Ovary (tissue), 9 donors: ENCODE data around the gene RPL10. TPM values are rescaled to one million over a fixed set of nuclear protein-coding genes. Genes with fewer than 3 reads are reported as not detected.

Experiments used
- DNase-seq, 5 donors: peaks; one replicate each; pipeline ENCODE4 v3.0.0-alpha.2; 2019 to 2020
- H3K27ac ChIP-seq, 2 donors: fragments of 200-600 bp; one replicate each; pipeline versions ENCODE4 v1.5.1 to v1.8.0; 2019 to 2022
- H3K27me3 ChIP-seq: fragments of 200-600 bp; one replicate; pipeline ENCODE4 v1.8.0; 2022
- H3K36me3 ChIP-seq: fragments of 200-600 bp; sonication (generic); one replicate; pipeline ENCODE4 v1.5.1; 2019
- H3K4me1 ChIP-seq: one replicate; pipeline ENCODE4 v1.8.1; 2013; ENCODE audit warnings: mild to moderate bottlenecking, moderate library complexity; ENCODE audit not compliant: insufficient read depth
- H3K4me3 ChIP-seq: fragments of 200-600 bp; sonication (generic); one replicate; pipeline ENCODE4 v1.5.1; 2017
- H3K9me3 ChIP-seq, 2 donors: fragments of 200-600 bp in 1 of 2; sonication (generic) in 1 of 2; one replicate each; pipeline versions ENCODE4 v1.5.1 to v1.8.1; 2013 to 2019; ENCODE audit warnings: mild to moderate bottlenecking in 1 of 2, moderate library complexity in 1 of 2
- CTCF ChIP-seq, 3 donors: fragments of 450-650 bp in 2 of 3; fragments of 200-600 bp in 1 of 3; IDR thresholded peaks; one replicate each; pipeline versions ENCODE4 v1.5.1 to v1.8.0; 2016 to 2022; ENCODE audit warnings: antibody characterized with exemption in 3 of 3, mild to moderate bottlenecking in 1 of 3
- EP300 ChIP-seq: sonication (generic); formaldehyde crosslinking; IDR thresholded peaks from one replicate; pipeline ENCODE4 v1.6.1; 2017; ENCODE audit warnings: antibody characterized with exemption
- POLR2A ChIP-seq: fragments of 450-650 bp; IDR thresholded peaks from one replicate; pipeline ENCODE4 v1.6.1; 2017; ENCODE audit warnings: antibody characterized with exemption, mild to moderate bottlenecking, moderate library complexity
- WGBS, 3 donors: extraction: QIAGEN DNeasy Blood & Tissue Kit in 1 of 3; methylation state at CpG; one replicate each; pipeline versions ENCODE4 v1.1.5 to v1.1.7; 2013 to 2017; 5-methylcytosine and 5-hydroxymethylcytosine counted together
- intact Hi-C, 4 donors: fragments of 100-400 bp; cut with DNase I; formaldehyde crosslinking; loops; one replicate each; pipeline versions ENCODE4 v1.11.0 to v1.15.1; 2022 to 2023
- polyA plus RNA-seq, 2 donors: library from polyadenylated mRNA; stranded (reverse); fragments of 200-250 nt in 1 of 2; fragments of 350-450 nt in 1 of 2; fragmentation: Illumina TruSeq in 1 of 2; extraction: RNeasy Lipid Tissue Mini Kit (QIAGEN cat#74804) in 1 of 2; gene quantifications; one replicate each; pipeline ENCODE4 v1.2.3, GENCODE V29; 2013 to 2014
- total RNA-seq, 7 donors: library from RNA; depleted of rRNA in 2 of 7; stranded (reverse); fragments of >200 nt in 2 of 7; fragmentation: NEBNext Ultra II Directional in 3 of 7; extraction: Animal tissue kit (Norgen Biotek cat#: 25700) in 3 of 7; gene quantifications; one replicate each; pipeline versions ENCODE4 v1.1.0 to v1.2.4, GENCODE V29; 2016 to 2023
- donor health status: DM: no; HTN: no; CAD: no; lungs with moderate emphysema.
- donor health status: DM: no; HTN: no; CAD: no.
- donor health status: Bipolar disorder and iron deficiency.
- donor health status: DM: yes; HTN: yes; CAD: no.
- donor health status: DM: no; HTN: no; CAD: no.
- donor health status: DM: yes; HTN: yes; CAD: no.

The RPL10 gene
- total and polyA plus RNA-seq, 9 donors: 4,233 to 12,949 (median 7,126) TPM

DNA sequence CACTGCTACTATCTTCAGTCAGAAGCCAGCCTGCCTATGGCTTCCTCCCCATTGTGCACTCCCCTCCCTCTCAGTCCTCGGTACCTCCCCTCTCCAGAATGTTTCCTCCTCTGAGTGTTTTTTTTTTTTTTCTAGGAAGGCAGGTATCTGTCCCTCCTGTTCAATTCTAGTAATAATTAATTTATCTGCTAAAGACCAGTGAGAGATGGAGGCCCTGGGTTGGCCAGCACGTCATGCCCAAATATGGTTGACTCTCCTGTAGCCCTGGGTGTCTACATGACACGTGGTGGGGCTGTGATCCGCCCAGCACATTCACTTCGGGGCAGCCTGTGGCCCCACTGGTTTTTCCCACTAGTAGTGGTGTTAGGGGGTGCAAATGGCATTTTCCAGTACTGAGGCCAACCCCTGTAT lies 25.6 kb upstream of the RPL10 start:
- DNase-seq: no peak
- Histone ChIP-seq H3K4me3 (peak overlapping the region; percentile 55), H3K36me3 (no peaks in the 10 kb centered on the region), H3K27me3 (no peaks in the 10 kb centered on the region), H3K27ac (peak overlapping the region in 1 of 2 donors; percentile 6), H3K9me3 (no peaks in the 10 kb centered on the region), H3K4me1 (peaks cover 7% of the 10 kb centered on the region)
- 36 to 47% (median 43%) methylated on average over 5 of the region's 5 CpGs for WGBS, 3 donors
- intact Hi-C loops: no loop called here
- TF ChIP-seq EP300 (no peak), CTCF (IDR thresholded peaks at IDR 0.05) (no peak)

- TF ChIP-seq POLR2A (no peak), CTCF (IDR thresholded peaks at IDR 0.05) (peak; percentile 21 to 67 (median 57)), EP300 (no peak)
Observed at GRCh38 chrX:154373340-154374306, 24.6 kb upstream of the RPL10 start.

DNA sequence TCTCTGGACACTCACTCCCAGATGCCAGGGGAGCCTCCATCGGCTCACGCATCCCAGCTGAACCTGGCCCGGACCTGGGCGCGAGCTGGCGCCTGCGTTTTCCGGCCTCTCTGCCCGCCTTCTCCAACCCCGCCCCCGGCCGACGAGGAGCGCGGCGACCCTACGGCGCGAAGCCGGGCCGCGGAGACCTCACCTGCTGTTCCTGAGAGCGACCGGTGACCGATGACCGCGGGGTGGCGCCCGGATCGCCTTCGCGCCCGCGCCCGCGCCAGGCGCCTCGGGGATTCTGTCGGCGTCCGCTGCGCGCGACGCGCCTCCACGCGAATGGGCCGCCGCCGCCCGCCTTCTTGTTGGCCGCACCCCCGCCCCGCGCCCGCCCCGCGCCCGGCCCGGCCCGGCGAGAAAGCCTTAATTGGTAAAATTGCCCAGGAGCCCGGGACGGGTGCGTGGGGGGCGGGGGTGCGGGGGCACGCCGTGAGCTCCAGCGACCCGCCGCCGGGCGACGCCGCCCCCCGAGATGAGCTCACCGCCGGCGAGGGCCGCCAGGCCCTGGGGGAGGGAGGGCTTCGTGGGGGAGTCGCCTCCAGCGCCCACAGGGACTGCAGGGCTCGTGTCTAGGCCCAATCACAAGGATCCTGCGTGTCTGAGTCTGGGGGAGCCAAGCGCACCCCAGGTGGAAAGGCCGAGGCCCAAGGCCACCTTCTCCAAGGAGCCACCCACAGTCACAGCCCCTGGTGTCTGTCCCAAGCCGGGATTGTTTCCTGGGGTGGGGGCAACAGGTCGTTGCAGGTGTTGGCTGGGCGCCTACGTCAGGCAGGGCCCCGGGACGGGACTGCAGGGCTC lies 23.6 kb upstream of the RPL10 start, which contains the start of gene FLNA:
Gene FLNA (minus strand): TSS at position 322 of the 843 bp plus-strand sequence. CDS start 3,389 bp downstream, outside the sequence.
- Histone ChIP-seq H3K4me3 (peak within 1 kb of the TSS; percentile 55), H3K9me3 (no peaks in the 10 kb centered on the region), H3K27ac (peak within 1 kb of the TSS; percentile 76 to 77), H3K4me1 (no peaks in the 10 kb centered on the region), H3K27me3 (no peaks in the 10 kb centered on the region), H3K36me3 (no peaks in the 10 kb centered on the region)
- peak; percentile 54 to 77 (median 62) for DNase-seq
- 35 to 42% (median 35%) methylated on average over 73 to 95 of the region's 95 CpGs for WGBS, 3 donors
- no peak for TF ChIP-seq POLR2A
- no peak for TF ChIP-seq EP300
- peak in 1 of 3 donors; percentile 29 for TF ChIP-seq CTCF (IDR thresholded peaks at IDR 0.05)
- intact Hi-C loops: no loop called here

More at GRCh38 chrX:154373340-154374306, 24.6 kb upstream of the RPL10 start:
- Histone ChIP-seq H3K36me3 (no peaks in the 10 kb centered on the region), H3K27ac (peak overlapping the region; percentile 76 to 77), H3K27me3 (no peaks in the 10 kb centered on the region), H3K9me3 (no peaks in the 10 kb centered on the region), H3K4me3 (peak overlapping the region; percentile 55), H3K4me1 (no peaks in the 10 kb centered on the region)
- peak; percentile 63 to 76 (median 70) for DNase-seq
- intact Hi-C loops: no loop called here
- WGBS, 3 donors: 38 to 44% (median 41%) methylated on average over 23 of the region's 23 CpGs

DNA sequence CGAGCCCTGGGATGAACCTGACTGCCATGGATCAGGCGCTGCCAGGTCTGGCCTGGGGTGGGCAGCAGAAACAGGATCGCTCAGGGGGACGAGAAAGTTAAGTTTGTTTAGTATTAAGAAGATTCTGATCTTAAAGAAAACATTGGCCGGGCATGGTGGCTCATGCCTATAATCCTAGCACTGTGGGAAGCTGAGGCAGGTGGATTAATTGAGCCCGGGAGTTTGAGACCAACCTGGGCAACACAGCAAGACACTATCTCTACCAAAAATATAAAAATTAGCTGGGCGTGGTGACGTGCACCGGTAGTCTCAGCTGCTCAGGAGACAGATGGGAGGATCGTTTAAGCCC lies 23.0 kb upstream of the RPL10 start:
- intact Hi-C loops: no loop called here
- Histone ChIP-seq H3K4me3 (peak overlapping the region; percentile 55), H3K27ac (peak overlapping the region; percentile 76 to 77), H3K9me3 (no peaks in the 10 kb centered on the region), H3K27me3 (no peaks in the 10 kb centered on the region), H3K36me3 (no peaks in the 10 kb centered on the region), H3K4me1 (no peaks in the 10 kb centered on the region)
- no peak for DNase-seq
- 63 to 65% (median 64%) methylated on average over 10 of the region's 10 CpGs for WGBS, 3 donors
- TF ChIP-seq CTCF (IDR thresholded peaks at IDR 0.05): no peak
- TF ChIP-seq EP300: no peak
- no peak for TF ChIP-seq POLR2A
